Measurements from ENCODE around the gene DDX21.

GRCh38 chr10:68955832-68956532 is at the start of gene DDX21:
- TF ChIP-seq EZH2phosphoT487 (IDR thresholded peaks at IDR 0.05; ENCODE audit: insufficient read depth, low read depth) = no peak
- no peak for TF ChIP-seq EZH2 (IDR thresholded peaks at IDR 0.05; ENCODE audit: insufficient read depth, poor library complexity, severe bottlenecking)
